ENCODE data around the gene SYTL5.
A peak's percentile ranks its signal among the peaks of the same experiment; 100 is the strongest.

Gene SYTL5

DNA sequence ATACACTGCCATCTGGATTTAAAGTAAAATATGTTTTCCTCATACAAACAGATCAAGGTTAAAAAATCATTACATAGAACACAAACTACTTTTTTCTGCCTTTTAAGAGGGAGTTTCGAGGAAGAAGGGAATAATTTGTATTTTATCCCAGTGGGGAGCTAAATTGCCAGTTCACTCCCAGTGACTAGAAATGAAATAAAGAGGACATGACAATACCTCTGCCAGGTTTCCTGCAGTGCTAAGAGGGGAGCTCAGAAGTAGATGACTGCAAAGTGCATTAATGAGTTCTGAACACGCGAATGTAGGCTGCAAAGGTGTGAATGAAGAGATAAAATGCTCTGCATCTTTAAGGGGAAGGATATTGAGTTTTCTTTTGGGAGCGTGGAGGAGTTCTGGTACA is 144.6 kb downstream of the SYTL5 start:
- DNase-seq = no peak

DNA sequence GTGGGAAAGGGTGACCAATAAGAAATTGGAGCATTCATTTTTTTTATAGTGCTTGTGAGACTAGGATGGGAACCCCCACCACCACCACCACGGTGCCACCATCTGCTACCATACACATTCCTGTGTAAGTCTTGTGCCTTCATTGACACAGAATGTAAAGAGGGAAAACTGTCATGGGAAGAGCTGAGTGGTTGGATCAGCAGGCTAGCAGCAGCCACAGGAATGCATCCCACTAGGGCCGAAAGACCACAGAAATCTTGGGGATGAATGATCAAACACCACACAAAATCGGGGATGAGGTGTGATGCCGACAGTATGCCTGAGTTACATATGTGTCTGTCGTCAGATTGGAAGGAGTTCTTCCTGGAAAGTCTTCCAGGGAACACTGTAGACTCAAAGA is 145.1 kb downstream of the SYTL5 start:
- DNase-seq = no peak

DNA sequence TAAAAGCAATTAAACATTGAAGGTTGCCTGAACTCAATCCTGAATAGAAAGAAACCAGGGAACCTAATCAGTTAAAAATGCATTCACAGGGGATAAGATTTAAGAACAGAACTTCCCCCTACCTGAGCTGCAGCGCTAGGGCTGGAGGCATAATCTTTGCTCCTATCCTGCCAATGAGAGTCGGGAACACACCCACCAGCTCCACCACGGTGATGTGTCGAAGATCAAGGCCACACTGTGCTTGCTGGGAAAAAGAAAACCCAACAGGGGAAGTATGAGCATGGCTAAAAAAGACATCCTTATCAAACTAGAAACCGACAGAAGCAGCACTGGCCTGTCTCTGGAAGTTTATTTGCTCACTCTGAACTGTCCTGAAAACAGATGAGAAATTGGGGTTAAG is 148.0 kb downstream of the SYTL5 start:
- DNase-seq = no peak

DNA sequence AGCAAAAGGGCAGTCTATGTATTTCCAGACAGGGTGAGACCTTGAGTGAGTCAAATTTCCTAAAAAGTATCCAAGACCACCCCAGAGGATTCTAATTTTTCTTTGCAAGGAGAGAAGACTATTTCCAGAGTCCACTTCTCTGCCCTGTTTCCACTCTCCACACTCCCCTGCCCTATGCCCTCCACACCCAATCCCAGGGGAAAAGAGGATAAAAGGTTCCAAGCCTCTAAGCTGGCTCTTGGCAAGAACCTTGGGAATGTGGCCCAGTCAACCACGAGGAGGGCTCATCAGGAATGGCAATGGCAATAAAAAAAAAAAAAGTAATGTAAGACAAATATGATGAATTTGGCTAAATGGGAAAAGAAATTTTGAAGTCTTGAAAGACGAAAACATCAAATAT is 148.5 kb downstream of the SYTL5 start:
- no peak for DNase-seq

DNA sequence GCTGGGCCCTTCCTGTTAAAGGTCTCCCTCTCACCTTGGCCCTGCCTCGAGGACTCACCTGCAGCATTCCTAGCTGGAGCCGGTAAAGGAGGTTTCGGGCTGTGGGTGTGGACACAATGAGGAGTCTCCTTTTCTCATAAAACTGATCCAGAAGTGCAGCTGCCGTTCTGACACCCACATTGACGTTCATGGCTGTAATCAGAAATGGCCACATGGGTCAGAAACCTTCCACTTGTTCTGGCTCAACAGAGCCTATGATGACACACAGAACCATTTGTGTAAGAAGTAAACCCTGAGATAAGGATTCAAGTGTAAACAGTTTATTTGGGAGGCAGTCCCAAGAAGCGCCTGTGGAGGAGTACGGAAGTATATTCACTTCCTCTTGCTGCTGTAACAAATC is 150.5 kb downstream of the SYTL5 start:
- DNase-seq = no peak

DNA sequence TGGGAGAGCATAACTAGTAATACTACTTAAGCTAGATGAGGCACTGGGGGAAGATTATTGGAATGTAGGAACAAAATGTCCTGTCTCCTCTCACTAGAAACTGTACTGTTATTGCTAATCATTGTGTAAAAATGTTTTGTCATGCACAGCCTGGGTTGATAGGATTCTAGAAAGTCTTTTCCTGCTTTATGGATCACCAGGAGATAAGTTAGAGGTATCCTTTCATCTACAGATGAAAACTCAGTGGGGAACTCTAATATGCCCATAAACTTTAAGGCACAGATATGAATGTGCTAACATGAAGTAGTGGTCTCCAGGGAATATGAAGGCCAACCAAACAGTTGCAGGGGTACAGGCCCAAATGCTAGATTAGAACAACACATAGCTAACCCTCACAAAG is 156.8 kb downstream of the SYTL5 start:
- DNase-seq = no peak

DNA sequence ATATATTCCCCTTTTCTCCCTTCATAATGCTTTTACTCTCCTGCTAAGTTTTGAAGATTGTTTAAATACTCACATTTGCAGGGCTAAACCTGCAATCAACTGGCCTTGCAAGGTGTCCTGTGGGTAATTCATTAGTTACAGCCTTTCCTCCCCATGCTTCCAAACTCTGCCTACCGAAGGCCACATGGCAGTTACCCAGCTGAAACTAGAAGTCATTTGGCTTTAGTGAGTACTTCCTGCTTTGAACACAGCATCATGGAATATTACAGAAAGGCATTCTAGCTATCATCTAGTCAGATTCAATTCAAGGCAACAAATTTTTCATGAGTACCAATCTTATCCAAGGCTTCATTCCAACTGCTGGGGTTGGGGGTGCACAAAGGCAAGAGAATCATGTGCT is 158.7 kb downstream of the SYTL5 start:
- no peak for DNase-seq

DNA sequence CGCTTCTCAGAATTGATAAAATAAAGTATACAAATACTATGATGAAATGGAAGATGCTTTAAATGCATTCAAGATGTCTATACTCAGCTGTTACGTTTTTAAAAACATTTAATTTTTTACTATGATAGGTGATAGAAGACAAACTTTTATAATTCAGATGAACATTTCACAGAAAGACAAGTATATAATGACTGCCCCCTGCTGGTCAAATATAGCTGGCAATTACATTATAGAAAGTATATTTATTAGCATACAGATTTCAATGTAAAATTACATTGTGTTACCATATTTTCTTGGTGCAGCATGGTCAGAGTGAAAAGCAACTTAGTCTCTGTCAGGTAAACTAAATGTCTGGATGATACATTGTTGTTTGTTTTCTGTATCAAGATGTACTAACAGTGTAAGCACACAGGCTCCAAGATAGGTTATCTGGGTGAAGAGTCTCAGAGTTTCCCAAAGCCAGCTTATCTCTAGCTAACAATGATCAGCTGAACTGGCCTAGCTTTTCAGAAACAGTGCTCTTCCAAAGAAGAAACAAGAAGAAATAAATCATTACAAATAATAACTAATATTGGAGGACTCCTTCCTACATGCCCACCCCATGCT is 160.2 kb downstream of the SYTL5 start:
- DNase-seq = peak in 1 of 2 experiments; percentile 6

DNA sequence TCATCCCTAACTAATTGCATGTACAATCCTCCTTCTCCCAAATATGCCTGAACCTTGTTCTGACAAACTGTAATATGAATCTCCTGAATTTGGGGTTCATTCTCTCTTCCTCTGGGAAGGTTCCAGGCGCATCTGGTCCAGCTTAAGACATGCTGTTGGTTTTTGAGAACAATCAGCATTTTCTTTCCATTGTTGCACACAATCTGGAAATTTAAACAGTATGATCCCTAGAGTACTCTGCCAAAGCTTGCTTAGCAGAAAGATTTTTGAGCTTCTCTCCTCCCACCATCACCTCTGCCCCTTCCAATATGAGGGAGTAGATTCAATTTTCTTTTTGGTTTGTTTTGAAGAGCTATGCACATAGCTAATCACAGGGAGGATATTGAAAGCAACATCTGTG is 164.2 kb downstream of the SYTL5 start:
- no peak for DNase-seq

DNA sequence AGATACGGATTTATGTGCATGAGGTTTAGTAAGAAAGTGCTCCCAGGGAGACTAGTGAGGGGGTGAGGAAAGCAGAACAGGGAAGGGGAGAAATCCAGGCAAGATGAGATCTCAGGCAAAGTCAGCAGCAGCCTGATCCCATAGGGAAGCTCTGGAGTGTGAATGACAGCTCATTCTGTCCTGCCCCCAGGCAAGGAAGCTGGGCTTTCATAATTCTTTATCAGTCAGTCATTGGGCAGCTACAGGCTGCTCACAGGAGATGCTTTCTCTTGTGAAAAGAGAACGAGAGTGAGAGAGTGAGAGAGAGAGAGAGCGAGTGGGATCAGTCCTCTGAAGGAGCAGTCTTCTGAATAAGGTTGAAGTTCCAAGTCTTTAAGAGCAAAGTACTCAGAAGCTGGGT is 166.2 kb downstream of the SYTL5 start:
- DNase-seq = no peak

DNA sequence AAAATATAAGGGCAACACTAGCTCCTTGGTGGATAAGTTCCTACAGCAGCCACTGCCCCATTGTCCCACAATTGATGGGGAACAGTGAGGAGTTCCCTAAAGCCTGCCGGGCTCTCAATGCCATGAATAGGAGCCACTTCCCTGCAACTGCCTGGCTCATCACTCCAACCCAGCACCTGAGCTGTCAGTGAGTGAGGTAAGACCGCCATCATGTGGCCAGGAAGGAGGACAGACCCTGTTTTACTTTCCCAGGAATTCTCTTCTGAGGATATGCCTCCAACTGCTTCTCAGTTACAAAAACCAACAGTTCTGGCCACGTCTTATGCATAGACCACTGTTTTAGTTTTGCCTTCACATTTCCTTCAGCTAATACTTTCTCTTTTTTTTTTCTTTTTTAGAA is 168.8 kb downstream of the SYTL5 start:
- peak; percentile 12 to 14 for DNase-seq

DNA sequence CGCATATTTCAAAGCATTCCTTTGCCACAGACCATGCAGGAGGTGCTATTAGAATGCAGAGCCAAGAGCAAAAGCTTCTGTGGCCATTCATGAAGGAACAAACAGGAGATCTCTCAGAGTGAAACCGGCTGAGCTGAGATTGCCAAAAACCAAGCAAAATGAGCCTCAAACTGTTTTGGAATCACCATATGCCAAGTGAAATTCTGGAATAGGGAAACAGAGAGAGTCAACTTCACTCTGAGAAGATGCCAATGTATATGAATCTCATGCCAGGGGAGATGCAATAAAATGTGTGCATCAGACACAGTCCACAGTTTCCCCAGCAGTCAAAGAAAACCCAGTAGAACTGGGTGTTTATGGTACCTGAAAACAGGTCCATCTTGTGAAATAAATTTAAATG is 172.0 kb downstream of the SYTL5 start:
- no peak for DNase-seq

Data from NCI-H1930 (cell line).